ENCODE results near the gene NELFB. TPM values are rescaled to one million over a fixed set of nuclear protein-coding genes. Genes with fewer than 3 reads are reported as not detected.

NELFB gene
- total and polyA plus RNA-seq, 2 experiments from 2014 or later, result 73.3 to 78.2 TPM

DNA sequence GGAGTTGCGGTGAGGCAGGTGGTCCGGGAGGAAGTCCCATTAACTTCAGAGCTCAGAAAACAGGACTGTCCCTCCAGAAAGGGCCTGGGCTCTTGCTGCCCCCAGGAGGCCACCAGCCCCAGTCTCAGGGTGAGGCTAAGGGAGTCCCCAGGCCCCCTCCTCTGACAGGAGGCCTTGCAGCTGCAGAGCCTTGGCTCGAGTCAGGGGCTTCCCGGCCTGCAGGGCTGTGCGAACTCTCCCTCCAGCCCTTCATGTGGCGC lies 7.3 kb upstream of the NELFB start:
- H3K27me3 ChIP-seq, result no peaks in the 10 kb centered on the region
- peaks cover 15% of the 10 kb centered on the region for H3K4me1 ChIP-seq (ENCODE audit: low read depth)
- no peak for DNase-seq (ENCODE audit: low read depth in 1 of 2, low spot score in 1 of 2)
- peaks cover 3% of the 10 kb centered on the region for H3K36me3 ChIP-seq
- TF ChIP-seq, protein P1, sequence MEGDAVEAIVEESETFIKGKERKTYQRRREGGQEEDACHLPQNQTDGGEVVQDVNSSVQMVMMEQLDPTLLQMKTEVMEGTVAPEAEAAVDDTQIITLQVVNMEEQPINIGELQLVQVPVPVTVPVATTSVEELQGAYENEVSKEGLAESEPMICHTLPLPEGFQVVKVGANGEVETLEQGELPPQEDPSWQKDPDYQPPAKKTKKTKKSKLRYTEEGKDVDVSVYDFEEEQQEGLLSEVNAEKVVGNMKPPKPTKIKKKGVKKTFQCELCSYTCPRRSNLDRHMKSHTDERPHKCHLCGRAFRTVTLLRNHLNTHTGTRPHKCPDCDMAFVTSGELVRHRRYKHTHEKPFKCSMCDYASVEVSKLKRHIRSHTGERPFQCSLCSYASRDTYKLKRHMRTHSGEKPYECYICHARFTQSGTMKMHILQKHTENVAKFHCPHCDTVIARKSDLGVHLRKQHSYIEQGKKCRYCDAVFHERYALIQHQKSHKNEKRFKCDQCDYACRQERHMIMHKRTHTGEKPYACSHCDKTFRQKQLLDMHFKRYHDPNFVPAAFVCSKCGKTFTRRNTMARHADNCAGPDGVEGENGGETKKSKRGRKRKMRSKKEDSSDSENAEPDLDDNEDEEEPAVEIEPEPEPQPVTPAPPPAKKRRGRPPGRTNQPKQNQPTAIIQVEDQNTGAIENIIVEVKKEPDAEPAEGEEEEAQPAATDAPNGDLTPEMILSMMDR (IDR thresholded peaks at IDR 0.05; ENCODE audit: low read depth, low read length), result no peak
- H3K4me3 ChIP-seq, result no peak overlapping the region
- no peak overlapping the region for H3K27ac ChIP-seq
- no peaks in the 10 kb centered on the region for H3K9me3 ChIP-seq (ENCODE audit: low read depth)

DNA sequence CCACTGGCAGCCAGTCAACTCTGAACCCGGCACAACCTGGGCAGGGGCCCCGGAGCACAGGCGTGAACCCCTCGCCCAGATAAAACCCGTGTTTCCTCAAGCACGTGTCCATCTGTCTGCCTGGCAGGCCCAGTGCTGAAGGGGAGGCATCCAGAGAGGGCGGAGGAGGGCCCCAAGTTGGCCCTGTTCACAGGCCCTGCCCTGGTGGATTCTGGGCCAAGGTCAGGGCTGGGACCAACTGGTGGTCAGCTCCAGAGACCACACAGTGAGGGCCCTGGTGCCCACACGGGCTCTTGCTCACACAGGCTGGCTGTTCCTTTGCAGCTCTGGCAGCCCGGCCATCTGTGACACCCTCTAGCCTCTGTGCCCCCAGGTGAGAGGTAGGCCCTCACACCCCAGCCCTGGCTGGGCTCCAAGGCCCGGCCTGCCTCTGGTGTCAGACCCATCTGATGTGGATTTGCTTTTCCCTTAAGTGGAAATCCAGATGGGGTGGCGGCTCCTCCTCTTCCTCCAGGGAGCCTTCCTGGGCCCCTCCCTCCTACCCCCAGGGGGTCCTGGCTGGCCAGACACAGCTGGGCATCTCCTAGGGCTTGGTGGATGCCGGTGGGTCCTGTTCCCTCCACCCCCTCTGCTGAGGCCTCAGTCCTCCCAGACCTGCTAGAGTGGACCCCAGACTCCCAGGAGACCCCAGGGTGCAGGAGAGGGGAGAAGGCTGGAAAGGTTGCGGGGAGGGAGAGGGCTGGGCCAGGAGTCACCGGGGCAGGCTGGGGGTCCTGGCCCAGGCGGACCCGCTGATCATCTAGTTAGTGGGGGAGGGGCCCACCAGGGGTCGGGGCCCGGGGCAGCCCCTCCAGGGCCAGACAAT lies 4.6 kb upstream of the NELFB start:
- H3K36me3 ChIP-seq, result no peaks in the 10 kb centered on the region
- H3K9me3 ChIP-seq (ENCODE audit: low read depth), result no peaks in the 10 kb centered on the region

DNA sequence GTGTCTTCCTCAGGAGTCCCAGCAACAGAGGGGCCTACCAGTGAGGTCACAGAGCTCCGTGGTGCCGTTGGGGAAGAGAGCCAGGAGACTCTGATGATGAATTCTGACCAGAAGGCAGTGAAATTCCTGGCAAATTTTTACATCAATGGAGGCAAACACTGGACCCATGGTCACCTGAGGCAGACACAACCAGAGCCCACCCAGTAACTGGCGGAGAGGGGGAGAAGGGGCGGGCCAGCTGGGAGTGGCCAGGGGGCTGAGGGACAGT lies 4.0 kb upstream of the NELFB start, which contains the start of gene STPG3:
Gene STPG3 (plus strand): TSS at position 93 of the 268 bp plus-strand sequence. CDS start 1 bp downstream, at position 94.
- no peak within 1 kb of the TSS for H3K27ac ChIP-seq
- H3K9me3 ChIP-seq (ENCODE audit: low read depth), result no peaks in the 10 kb centered on the region
- no peaks in the 10 kb centered on the region for H3K36me3 ChIP-seq
- H3K4me3 ChIP-seq, result no peak within 1 kb of the TSS
- TF ChIP-seq, protein P1 (IDR thresholded peaks at IDR 0.05; ENCODE audit: low read depth, low read length), result no peak
- no peaks in the 10 kb centered on the region for H3K27me3 ChIP-seq
- H3K4me1 ChIP-seq (ENCODE audit: low read depth), result peaks cover 22% of the 10 kb centered on the region
- DNase-seq (ENCODE audit: low read depth in 1 of 2, low spot score in 1 of 2), result no peak

More for the DNA sequence above, 4.6 kb upstream of the NELFB start:
- TF ChIP-seq, protein P1 (IDR thresholded peaks at IDR 0.05; ENCODE audit: low read depth, low read length), result no peak
- Histone ChIP-seq H3K4me3 (no peak overlapping the region), H3K4me1 (ENCODE audit: low read depth) (peaks cover 21% of the 10 kb centered on the region), H3K27me3 (no peaks in the 10 kb centered on the region), H3K27ac (no peak overlapping the region)
- DNase-seq (ENCODE audit: low read depth in 1 of 2, low spot score in 1 of 2), result no peak

DNA sequence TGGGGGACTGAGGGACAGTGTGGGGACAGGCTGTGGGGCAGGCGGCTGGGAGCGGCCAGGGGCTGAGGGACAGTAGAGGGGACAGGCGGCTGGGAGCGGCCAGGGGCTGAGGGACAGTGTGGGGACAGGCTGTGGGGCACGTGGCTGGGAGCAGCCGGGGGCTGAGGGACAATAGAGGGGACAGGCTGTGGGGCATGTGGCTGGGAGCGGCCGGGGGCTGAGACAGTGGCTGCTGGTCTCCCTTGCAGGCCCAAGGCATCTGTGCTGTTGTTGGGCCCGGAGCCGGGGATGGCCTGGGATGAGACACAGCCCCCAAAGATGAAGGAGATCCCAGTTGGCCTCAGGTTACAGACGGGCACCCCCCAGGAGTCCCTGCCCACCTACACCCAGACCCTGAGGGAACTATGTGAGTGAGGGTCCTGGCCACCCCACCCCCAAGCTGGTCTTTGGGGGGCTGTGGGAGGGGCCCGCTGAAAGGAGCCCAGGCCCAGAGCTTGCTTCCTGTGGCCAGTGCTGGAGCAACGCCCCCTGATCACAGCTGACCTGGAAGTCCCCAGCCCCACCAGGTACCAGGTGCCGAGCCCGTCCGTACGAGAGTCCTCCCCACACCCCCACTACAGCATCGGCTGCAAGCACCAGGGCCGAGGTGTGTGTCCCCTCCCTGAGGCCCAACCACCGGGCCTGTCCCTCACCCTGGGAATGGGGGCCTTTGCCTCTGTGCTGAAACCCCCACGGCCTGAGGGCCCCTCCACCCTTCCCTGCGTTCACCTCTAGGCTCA lies 3.4 kb upstream of the NELFB start:
- H3K4me3 ChIP-seq, result no peak overlapping the region
- no peaks in the 10 kb centered on the region for H3K36me3 ChIP-seq
- H3K27ac ChIP-seq, result no peak overlapping the region
- DNase-seq (ENCODE audit: low read depth in 1 of 2, low spot score in 1 of 2), result no peak
- TF ChIP-seq, protein P1 (IDR thresholded peaks at IDR 0.05; ENCODE audit: low read depth, low read length), result no peak
- no peaks in the 10 kb centered on the region for H3K9me3 ChIP-seq (ENCODE audit: low read depth)
- H3K27me3 ChIP-seq, result no peaks in the 10 kb centered on the region
- peaks cover 24% of the 10 kb centered on the region for H3K4me1 ChIP-seq (ENCODE audit: low read depth)

DNA sequence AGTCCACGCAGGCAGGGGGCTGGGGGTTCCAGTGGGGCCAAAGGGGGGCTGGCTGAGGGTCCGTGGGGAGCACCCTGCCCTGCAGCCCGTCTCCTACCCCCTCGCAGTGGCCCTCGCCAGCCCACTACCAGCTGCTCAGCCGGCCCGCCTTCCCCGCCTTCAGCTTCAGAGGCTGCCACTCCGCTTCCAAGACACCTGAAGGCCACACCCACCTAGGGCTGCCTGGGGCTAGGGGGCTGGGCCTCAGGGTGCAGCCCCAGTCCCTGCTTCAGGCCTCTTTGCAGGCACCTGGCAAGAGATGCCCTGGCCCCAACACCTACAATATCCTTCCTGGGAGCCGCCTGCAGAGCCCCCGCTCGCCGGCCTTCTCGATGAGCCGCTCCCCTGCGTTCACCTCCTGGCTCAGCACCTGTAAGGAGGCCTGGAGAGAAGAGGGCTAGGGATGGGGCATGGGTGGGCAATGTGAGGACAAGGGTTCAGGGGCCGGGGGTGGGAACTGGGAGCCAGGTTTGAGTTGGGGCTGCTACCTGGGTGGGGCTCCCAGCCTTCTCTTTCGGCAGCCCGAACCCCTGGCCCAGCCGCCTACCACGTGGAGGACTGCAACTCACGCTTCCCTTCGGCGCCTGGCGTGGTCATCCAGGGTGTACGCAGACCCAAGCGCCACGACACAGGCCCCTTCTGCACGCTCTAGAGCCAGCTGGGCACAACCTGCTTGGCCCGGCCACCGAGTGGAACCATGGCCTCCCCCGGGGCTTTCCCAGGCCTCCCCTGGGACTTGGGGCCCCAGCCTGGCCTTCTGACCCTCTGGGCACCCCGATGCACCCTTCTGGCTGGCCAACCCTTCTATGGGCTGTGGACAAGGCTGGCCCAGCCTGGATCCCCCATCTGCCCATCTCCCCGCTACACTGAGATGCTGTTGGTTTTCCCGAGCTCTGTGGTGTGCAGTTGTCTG lies 2.3 kb upstream of the NELFB start:
- Histone ChIP-seq H3K4me3 (no peak overlapping the region), H3K9me3 (ENCODE audit: low read depth) (no peaks in the 10 kb centered on the region), H3K4me1 (ENCODE audit: low read depth) (peaks cover 19% of the 10 kb centered on the region), H3K36me3 (no peaks in the 10 kb centered on the region), H3K27ac (no peak overlapping the region), H3K27me3 (no peaks in the 10 kb centered on the region)
- DNase-seq (ENCODE audit: low read depth in 1 of 2, low spot score in 1 of 2), result peak in 1 of 2 donors; percentile 52
- TF ChIP-seq, protein P1 (IDR thresholded peaks at IDR 0.05; ENCODE audit: low read depth, low read length), result no peak
